HL-60 (cell line): ENCODE data around the gene C19orf73.

Source experiments
- DNase-seq, 2 experiments: peaks; one replicate each; pipeline ENCODE4 v3.0.0-alpha.2; 2010 to 2020; ENCODE audit warnings: low read depth in 1 of 2, low spot score in 1 of 2
- H3K27ac ChIP-seq: fragments of 250-450 bp; sonication (Bioruptor Pico); replicated peaks from 2 replicates; pipeline ENCODE4 v1.5.1; 2020; ENCODE audit warnings: mild to moderate bottlenecking, moderate library complexity
- H3K27me3 ChIP-seq: fragments of 250-450 bp; sonication (Bioruptor Pico); 2 replicates; pipeline ENCODE4 v1.5.1; 2021; ENCODE audit warnings: mild to moderate bottlenecking, moderate library complexity; ENCODE audit not compliant: insufficient read depth, poor library complexity, severe bottlenecking
- H3K4me3 ChIP-seq: replicated peaks from 2 replicates; pipeline ENCODE4 v1.5.1; 2011; ENCODE audit warnings: mild to moderate bottlenecking, control low read depth, low read length; ENCODE audit not compliant: insufficient read depth
- POLR2AphosphoS5 ChIP-seq: IDR thresholded peaks from 2 replicates; pipeline ENCODE4 v1.6.1; 2012; ENCODE audit warnings: low read depth
- SPI1 ChIP-seq: IDR thresholded peaks from 2 replicates; pipeline ENCODE4 v1.6.1; 2012; ENCODE audit warnings: low read depth, mild to moderate bottlenecking, borderline replicate concordance
- TF ChIP-seq, protein P1 (sequence below): IDR thresholded peaks from 2 replicates; pipeline ENCODE4 v1.6.1; 2012; ENCODE audit warnings: low read depth; ENCODE audit not compliant: insufficient replicate concordance
- TF ChIP-seq, protein P2 (sequence below): IDR thresholded peaks from one replicate; pipeline ENCODE4 v1.5.1; 2011; ENCODE audit warnings: low read length, control low read depth, inconsistent platforms; ENCODE audit not compliant: insufficient read depth

The C19orf73 gene

DNA sequence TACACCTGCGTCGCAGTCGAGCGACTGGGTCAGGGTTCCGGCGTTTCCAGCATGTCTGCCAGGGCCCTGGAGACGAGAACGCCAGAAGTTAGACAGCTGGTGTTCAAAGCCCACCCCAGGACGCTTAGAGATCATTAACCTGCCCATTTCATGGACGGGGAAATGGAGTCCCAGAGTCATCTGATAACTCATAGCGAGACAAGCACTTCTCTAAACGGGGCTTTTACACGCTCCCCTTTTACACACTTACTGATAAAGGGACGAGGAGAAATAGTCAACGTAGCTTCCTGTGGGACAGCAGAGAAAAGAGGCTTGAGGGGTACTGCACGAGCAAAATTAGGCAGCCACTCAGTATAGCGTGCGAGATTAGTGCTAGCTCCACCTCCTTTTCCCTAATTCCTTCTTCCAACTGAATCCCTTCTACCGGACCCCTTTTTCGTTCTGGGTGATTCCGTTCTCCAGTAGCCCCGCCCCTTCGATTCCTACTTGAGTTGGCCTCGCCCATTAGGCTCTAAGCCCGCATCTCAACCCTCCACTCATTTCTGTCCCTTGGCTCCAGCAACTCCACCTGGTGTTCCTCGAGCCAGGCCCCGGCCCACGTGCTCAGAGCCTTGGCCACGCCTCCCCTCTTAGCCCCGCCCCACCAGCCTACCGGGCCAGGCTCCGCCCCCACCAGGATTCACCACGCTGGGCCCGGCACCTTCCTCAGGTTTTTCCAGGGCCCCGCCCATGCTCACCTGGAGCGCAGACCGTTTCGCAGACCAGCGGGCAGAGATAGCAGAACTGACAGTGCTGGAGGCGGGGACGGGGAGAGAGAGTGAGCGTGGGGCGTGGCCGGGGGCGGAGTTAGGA lies 32.5 kb upstream of the C19orf73 start:
- Histone ChIP-seq H3K27ac (no peak overlapping the region), H3K27me3 (peaks cover 39% of the 10 kb centered on the region), H3K4me3 (no peak overlapping the region)
- no peak for DNase-seq
- TF ChIP-seq POLR2AphosphoS5 = no peak
- TF ChIP-seq, protein P1, sequence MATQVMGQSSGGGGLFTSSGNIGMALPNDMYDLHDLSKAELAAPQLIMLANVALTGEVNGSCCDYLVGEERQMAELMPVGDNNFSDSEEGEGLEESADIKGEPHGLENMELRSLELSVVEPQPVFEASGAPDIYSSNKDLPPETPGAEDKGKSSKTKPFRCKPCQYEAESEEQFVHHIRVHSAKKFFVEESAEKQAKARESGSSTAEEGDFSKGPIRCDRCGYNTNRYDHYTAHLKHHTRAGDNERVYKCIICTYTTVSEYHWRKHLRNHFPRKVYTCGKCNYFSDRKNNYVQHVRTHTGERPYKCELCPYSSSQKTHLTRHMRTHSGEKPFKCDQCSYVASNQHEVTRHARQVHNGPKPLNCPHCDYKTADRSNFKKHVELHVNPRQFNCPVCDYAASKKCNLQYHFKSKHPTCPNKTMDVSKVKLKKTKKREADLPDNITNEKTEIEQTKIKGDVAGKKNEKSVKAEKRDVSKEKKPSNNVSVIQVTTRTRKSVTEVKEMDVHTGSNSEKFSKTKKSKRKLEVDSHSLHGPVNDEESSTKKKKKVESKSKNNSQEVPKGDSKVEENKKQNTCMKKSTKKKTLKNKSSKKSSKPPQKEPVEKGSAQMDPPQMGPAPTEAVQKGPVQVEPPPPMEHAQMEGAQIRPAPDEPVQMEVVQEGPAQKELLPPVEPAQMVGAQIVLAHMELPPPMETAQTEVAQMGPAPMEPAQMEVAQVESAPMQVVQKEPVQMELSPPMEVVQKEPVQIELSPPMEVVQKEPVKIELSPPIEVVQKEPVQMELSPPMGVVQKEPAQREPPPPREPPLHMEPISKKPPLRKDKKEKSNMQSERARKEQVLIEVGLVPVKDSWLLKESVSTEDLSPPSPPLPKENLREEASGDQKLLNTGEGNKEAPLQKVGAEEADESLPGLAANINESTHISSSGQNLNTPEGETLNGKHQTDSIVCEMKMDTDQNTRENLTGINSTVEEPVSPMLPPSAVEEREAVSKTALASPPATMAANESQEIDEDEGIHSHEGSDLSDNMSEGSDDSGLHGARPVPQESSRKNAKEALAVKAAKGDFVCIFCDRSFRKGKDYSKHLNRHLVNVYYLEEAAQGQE = no peak
- no peak for TF ChIP-seq SPI1

DNA sequence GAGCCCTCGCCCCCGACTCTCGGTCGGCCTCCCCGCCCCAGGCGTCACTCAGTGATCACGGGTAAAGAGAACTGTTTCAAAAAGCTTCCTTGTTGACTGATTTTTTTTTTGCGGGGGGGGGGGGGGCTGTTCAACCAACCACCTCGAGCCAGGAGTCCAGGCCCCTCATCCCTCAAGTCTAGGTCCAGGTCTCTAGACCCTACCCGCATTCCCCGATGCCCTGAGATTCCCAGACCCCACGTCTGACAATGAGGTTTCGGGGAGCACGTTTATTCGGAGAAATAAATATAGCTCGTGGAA lies 32.0 kb upstream of the C19orf73 start:
- DNase-seq = no peak
- TF ChIP-seq SPI1 = no peak
- TF ChIP-seq, protein P1 = no peak
- TF ChIP-seq, protein P2, sequence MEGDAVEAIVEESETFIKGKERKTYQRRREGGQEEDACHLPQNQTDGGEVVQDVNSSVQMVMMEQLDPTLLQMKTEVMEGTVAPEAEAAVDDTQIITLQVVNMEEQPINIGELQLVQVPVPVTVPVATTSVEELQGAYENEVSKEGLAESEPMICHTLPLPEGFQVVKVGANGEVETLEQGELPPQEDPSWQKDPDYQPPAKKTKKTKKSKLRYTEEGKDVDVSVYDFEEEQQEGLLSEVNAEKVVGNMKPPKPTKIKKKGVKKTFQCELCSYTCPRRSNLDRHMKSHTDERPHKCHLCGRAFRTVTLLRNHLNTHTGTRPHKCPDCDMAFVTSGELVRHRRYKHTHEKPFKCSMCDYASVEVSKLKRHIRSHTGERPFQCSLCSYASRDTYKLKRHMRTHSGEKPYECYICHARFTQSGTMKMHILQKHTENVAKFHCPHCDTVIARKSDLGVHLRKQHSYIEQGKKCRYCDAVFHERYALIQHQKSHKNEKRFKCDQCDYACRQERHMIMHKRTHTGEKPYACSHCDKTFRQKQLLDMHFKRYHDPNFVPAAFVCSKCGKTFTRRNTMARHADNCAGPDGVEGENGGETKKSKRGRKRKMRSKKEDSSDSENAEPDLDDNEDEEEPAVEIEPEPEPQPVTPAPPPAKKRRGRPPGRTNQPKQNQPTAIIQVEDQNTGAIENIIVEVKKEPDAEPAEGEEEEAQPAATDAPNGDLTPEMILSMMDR = no peak
- Histone ChIP-seq H3K4me3 (peak overlapping the region; percentile 54), H3K27ac (no peak overlapping the region), H3K27me3 (peaks cover 39% of the 10 kb centered on the region)

DNA sequence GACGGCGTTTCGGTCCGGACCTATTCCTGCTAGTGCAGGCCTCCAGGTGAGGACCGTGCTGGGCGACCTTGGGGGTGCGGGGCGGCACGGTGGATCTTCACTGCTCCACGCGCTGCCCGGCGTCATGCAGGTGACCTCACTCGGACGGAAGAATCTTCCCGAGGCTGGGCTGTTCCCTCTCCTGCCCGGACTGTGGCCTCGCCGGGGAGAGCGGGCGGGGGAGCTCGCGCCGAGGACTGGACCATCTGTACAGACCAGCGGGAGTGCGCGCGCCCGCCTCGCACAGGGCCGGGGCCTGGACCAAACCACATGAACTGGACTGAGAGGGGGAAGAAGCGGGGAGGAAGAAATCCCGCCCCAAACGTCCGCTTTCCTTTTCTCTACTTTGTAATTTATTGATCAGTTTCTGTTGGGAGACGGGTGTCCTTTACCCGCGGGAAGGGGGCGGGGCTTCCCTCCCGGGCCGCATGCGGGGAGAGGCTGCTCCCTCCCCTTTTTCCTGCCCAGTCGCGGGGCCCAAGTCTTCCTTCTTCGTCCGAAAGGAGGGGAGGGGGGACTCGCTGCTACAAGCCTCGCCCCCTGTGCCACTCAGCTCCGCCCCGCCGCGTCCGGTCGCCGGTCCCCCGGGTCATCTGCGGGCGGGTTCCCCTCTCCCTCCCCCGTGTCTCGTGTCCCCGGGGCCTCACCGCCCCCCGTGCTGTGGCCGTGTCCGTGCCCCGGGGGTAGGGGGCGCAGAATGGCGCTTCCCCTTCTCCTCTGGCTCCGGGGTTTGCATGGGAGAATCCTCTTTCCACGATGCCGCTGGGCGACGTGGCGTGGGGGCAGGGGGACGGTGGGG lies 31.4 kb upstream of the C19orf73 start:
- TF ChIP-seq, protein P1 = peak; percentile 9
- no peak for TF ChIP-seq SPI1
- TF ChIP-seq POLR2AphosphoS5 = 0 out of 2 replicates have a peak, but pooled peaks have one; percentile 19
- TF ChIP-seq, protein P2 = no peak
- Histone ChIP-seq H3K4me3 (peak overlapping the region; percentile 54), H3K27ac (0 out of 2 replicates have a peak overlapping the region, but pooled peaks have one; percentile 23), H3K27me3 (peaks cover 39% of the 10 kb centered on the region)
- DNase-seq = peak; percentile 61 to 75
